HG03565 (cell line): Measurements from ENCODE around the gene STK38.

Source experiments
- ATAC-seq: cut with Tn5 transposase; IDR thresholded peaks from one replicate; pipeline ENCODE4 v1.9.1; 2021; ENCODE audit warnings: mild to moderate bottlenecking, moderate library complexity; ENCODE audit not compliant: unreplicated experiment

Gene STK38

GRCh38 chr6:36566418-36566905, 19.2 kb upstream of the STK38 start:
- ATAC-seq: no peak

- no peak for ATAC-seq
Measured at GRCh38 chr6:36563928-36564284, 16.6 kb upstream of the STK38 start.

- ATAC-seq: no peak
Measured at GRCh38 chr6:36563237-36563927, 16.1 kb upstream of the STK38 start.

GRCh38 chr6:36560822-36561221, 13.5 kb upstream of the STK38 start:
- no peak for ATAC-seq

- ATAC-seq: no peak
Measured at GRCh38 chr6:36559011-36559793, 11.9 kb upstream of the STK38 start.

GRCh38 chr6:36556281-36556680, 9.0 kb upstream of the STK38 start:
- ATAC-seq: no peak

GRCh38 chr6:36555750-36556252, 8.5 kb upstream of the STK38 start:
- ATAC-seq: no peak

GRCh38 chr6:36550473-36551000, 3.3 kb upstream of the STK38 start:
- no peak for ATAC-seq

- ATAC-seq: no peak
Measured at GRCh38 chr6:36548401-36548743, 1.1 kb upstream of the STK38 start.

GRCh38 chr6:36547646-36548400, 544 bp upstream of the STK38 start:
- no peak for ATAC-seq

GRCh38 chr6:36546308-36546919, 865 bp downstream of the STK38 start:
- no peak for ATAC-seq

- no peak for ATAC-seq
Measured at GRCh38 chr6:36545767-36546307, 1.4 kb downstream of the STK38 start.

GRCh38 chr6:36544228-36544627, 3.1 kb downstream of the STK38 start:
- no peak for ATAC-seq

- no peak for ATAC-seq
Measured at GRCh38 chr6:36542041-36542440, 5.2 kb downstream of the STK38 start.

- ATAC-seq: no peak
Measured at GRCh38 chr6:36539814-36540568, 7.3 kb downstream of the STK38 start.

- ATAC-seq: no peak
Measured at GRCh38 chr6:36536873-36537547, 10.3 kb downstream of the STK38 start.

- ATAC-seq: no peak
Measured at GRCh38 chr6:36533321-36533720, 14.0 kb downstream of the STK38 start.

- ATAC-seq: no peak
Measured at GRCh38 chr6:36526066-36526465, 21.2 kb downstream of the STK38 start.

- ATAC-seq: no peak
Measured at GRCh38 chr6:36525346-36525745, 21.9 kb downstream of the STK38 start.
